SK-N-MC (cell line): Measurements from ENCODE around the gene ZNF544.

ENCODE experiments used
- EZH2 ChIP-seq: fragments of 200-600 bp; sonication (generic); IDR thresholded peaks from one replicate; pipeline ENCODE4 v1.6.1; 2017; ENCODE audit warnings: antibody characterized with exemption
- FOXP2 ChIP-seq: optimal IDR thresholded peaks from 2 replicates; pipeline ENCODE3; 2011; ENCODE audit warnings: mild to moderate bottlenecking, moderate library complexity; ENCODE audit not compliant: insufficient read depth; ENCODE audit errors: extremely low read length, control extremely low read depth
- POLR2AphosphoS5 ChIP-seq: IDR thresholded peaks from 2 replicates; pipeline ENCODE4 v1.6.1; 2012; ENCODE audit warnings: mild to moderate bottlenecking, low read depth, low read length, borderline replicate concordance

DNA sequence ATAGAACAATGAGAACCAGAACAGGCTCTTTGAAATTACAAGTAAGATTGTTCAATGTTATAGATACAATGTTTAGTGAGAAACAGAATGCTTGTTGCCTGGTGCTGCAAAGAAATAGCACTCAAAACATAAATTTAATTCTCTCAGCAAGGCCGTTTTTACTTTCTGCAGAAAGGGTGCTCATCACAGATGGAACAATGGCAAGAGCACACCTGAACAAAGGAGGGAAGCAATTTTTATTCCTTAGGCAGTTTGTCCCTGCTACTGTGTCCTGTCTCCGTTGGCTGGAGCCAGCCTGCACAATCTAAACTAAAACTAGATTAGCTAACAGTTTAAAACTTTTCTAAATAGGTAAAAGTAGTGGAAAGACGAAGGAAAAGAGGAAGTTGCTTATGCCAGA lies 39.6 kb downstream of the ZNF544 start:
- TF ChIP-seq POLR2AphosphoS5 (no peak), EZH2 (no peak), FOXP2 (no peak)
